ENCODE results near the gene ZBTB17.

DNA sequence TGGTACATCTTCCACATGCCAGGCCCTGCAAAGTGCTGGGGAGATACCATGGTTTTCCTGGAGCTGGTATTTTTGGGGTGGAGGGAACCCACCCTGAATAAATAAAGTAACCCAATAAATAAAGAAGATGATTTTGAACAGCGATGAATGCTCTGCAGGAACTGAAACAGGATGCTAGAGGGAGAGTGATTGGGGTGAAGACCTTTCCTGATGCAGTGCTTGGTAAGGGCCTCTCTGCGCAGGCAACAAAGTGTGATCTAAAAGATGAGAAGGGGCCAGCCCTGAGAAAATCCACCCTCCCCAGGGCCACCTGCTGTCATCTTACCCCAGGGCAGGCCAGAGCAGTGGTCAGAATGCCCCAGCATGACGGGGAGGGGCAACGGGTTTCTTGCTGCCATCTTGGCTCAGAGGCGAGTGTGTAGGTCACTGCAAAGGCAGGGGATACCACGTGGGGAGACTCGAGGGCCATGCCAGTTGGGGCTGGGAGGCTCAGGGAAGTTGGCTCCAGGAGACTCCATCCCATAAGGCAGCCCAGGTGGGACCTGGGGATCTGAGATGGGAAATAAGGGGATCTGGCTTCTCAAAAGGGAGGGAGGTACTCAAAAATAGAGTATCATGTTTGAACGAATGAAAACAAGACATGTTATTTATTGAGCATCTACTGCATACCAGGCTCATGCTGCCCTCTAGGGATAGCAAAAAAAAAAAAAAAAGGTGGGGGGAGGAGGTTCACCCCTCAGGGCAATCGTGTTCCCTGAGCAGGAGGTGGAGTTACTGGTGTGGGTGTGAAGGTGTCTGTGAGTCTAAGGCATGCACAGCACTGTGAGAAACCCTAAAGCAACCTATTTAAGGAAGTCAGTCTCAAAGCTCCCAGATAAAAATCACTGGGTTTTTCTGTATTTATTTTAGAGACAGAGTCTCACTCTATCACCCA, 30.9 kb upstream of the ZBTB17 start:
- TF ChIP-seq, protein P1, sequence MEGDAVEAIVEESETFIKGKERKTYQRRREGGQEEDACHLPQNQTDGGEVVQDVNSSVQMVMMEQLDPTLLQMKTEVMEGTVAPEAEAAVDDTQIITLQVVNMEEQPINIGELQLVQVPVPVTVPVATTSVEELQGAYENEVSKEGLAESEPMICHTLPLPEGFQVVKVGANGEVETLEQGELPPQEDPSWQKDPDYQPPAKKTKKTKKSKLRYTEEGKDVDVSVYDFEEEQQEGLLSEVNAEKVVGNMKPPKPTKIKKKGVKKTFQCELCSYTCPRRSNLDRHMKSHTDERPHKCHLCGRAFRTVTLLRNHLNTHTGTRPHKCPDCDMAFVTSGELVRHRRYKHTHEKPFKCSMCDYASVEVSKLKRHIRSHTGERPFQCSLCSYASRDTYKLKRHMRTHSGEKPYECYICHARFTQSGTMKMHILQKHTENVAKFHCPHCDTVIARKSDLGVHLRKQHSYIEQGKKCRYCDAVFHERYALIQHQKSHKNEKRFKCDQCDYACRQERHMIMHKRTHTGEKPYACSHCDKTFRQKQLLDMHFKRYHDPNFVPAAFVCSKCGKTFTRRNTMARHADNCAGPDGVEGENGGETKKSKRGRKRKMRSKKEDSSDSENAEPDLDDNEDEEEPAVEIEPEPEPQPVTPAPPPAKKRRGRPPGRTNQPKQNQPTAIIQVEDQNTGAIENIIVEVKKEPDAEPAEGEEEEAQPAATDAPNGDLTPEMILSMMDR (conservative IDR thresholded peaks at IDR 0.05), result no peak; the same call in 1 of the 2 replicates
- no peak for TF ChIP-seq ZFX (IDR thresholded peaks at IDR 0.05)

Data from C4-2B (cell line).